Astrocyte of the hippocampus (primary cell): ENCODE measurements around the gene JARID2.

Experiments used
- DNase-seq: peaks from one replicate; pipeline ENCODE4 v3.0.0; 2011; ENCODE audit warnings: low read depth, low spot score

The JARID2 gene

GRCh38 chr6:15355683-15356099 is 109.8 kb downstream of the JARID2 start:
- DNase-seq: peak; percentile 16

- no peak for DNase-seq
These were observed 110.3 kb downstream of the JARID2 start for GRCh38 chr6:15356179-15356578.

DNA sequence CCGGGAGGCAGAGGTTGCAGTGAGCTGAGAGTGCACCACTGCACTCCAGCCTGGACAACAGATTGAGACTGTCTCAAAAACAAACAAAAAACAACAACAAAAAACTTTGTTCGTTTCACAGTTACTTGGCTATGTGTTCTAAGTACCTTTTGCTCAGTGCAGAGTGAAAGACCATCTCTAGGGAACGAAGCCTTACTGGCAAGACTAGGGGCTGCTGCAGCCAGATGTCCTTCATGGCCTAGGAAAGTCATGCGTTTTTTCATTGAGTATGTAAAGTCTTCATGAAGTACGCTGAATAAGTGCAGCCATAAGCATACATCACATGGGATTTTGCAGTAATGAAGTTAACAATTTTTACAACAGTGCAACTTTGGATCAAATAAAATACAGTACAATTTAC is 111.1 kb downstream of the JARID2 start:
- no peak for DNase-seq

- DNase-seq: no peak
These were observed 111.9 kb downstream of the JARID2 start for GRCh38 chr6:15357782-15358181.

GRCh38 chr6:15358579-15359327 is 112.9 kb downstream of the JARID2 start:
- DNase-seq: peak; percentile 53

GRCh38 chr6:15359335-15359862 is 113.5 kb downstream of the JARID2 start:
- DNase-seq: no peak

GRCh38 chr6:15360300-15360699 is 114.4 kb downstream of the JARID2 start:
- DNase-seq: no peak

DNA sequence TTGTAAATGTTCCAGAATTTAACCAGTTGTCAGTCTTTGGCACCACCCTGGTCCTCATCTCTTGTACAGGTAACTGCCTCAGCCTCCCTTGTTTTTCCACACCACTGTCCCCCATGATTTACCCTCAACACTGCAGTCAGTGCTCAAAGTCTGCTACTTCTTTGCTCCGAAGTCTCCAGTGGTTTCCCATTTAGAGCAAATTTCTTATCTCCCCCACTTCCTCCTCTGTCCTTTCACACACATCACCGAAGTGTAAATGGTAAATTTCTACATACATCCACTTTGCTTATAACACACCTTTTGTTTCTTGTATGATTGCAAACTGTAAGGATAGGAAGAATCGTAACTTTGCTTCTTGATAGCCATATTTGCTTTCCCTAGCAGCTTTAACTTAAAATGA is 115.3 kb downstream of the JARID2 start:
- DNase-seq: no peak

DNA sequence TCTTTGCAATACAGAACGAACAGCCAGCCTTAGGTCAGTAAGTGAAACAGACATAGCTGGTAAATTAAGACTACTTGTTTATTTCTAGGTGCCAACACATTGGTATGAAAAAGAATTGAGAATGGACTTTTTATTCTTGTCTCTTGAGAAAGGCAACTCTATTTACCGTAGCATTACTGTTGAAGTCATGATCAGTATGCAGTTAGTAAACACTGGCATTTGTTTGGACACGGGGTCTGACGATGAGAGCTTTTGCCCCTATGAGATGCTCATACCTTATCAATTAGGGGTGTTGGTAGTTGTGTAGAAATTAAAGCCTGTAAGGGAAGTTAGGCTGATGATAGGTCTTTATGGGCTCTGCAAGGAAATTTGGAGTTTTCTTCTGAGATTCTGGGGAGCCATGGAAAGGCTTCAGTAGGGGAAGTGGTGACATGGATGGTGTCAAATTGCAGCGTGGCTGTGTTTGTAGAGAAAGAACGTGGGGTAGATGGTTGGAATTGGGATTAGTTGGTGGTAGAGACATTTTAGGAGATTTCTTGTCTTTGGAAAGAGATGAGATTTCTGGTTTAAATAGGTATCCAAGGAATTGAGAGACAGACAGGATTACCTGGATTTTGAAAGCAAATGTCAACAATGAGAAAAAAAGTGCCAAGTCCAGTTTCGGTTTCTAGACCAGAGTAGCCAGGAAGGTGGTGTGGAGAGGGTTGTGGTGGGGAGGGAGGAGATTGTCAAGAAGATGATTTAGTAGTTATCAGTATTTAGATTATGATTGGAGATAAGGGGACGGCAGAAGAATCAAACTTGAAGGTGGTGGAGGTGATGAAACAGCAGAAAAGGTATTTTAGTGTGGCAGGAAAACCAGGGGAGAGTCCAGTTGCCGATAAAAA is 116.6 kb downstream of the JARID2 start:
- DNase-seq: no peak

GRCh38 chr6:15363164-15363522 is 117.3 kb downstream of the JARID2 start:
- DNase-seq: no peak

DNA sequence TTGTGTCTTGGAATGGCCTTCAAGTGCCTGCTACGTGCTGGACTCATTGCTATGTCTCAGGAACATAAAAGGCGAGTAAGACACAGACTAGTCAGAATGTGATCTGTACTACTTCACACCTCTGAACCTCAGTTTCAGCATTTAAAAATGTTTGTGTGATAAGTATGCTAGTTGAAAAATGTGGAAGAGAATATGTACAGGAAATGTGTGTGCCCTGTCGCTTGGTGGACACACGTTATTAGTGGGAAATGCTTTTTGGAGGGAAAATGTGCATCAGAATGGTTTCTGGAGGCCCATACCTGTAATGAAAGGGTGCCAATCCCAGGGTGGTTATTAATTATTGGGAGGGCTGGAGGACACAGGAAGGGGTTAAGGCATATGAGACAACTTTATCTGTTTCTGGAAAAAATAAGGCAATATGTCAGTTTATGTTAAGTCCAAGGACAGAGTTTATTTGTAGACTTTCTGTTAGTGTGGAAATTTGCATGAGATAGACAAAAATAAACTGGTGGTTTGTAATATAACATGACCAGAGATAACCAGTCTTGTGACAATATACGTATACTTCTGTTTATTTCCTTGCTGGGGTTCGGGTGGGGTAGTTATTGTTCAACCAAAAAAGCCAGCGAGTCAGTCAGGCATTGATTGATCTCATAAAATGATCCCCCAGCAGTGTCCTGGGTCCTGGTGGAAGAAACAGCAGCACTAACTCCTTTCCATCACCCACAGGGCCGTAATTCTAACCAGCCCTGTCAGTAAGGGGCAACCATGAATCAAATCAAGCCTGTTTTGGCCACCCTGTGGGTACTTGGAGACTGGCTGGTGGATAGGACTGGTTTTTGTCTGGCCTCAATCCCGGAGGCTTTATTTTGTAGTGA is 117.9 kb downstream of the JARID2 start:
- peak; percentile 10 for DNase-seq

DNA sequence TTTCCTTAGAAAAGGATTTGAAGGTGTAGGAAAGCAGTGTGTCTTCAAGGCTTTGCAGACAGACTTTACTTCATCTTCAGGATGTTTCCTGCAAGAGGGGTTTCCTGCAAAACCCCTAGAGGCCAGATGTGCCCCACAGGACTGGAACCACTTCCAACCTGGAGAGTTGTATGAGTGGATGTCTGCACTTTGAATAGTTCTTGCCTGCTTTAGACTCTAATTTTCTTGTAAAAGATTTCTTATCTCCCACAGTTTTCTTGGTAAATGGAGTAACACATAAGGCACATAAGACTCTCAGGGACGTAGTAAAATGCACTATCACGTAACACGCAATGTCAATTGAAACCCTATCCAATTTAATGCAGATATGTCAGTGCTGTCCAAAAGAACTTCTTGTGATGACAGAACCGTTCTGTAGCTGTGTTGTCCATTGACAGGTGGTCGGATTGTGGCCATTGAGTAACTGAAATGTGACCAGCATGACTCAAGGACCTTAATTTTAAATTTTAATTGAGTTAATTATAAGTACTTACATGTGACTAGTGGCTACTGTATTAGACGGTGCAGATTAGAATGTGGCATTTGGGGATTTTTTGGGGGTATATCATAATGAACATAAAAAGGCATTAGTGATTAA is 118.7 kb downstream of the JARID2 start:
- DNase-seq: no peak

GRCh38 chr6:15365273-15365687 is 119.4 kb downstream of the JARID2 start:
- peak; percentile 93 for DNase-seq

DNA sequence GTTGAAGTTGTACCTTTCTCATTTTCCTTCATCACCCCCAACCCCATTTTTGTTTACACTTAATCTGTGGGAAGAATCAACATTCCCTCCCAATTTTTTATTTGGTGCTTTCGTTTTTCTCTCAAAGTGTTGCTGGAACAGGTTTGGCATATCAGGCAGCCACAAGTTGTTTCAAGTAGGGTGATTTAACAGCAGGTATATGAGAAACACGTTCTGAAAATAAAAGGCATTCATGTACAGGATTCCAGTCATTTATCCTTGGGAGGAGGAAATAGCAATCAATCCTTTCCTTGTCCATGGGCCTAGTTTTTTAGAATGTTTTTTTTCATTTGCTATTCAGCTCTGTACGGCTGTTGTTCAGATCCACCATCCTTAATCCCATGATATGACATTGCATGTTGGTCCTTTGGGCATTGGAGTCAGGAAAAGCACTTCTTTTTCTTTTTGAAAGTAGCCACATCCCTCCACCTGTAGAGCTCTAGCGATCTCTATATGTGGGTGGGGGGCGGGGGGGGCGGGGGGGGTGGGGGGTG is 120.2 kb downstream of the JARID2 start:
- DNase-seq: peak; percentile 31

DNA sequence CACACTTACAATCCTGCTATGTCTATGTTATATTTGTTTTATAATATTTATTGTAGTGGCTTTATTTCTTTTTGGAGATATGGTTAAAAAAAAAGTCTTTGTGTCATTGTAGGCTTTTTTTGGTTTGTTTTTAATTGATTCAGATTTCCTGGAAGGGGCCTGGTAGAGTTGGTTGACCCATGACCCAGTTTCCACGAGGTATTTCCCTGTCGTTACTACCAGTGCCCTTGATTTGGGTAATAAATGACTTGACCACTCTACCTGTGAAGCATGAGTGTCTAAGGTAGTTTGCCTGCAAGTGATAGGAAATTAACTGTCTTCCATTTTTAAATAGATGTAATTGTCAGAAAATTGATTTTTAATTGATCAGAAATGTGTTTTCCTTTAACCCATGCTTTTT is 121.0 kb downstream of the JARID2 start:
- DNase-seq: no peak

DNA sequence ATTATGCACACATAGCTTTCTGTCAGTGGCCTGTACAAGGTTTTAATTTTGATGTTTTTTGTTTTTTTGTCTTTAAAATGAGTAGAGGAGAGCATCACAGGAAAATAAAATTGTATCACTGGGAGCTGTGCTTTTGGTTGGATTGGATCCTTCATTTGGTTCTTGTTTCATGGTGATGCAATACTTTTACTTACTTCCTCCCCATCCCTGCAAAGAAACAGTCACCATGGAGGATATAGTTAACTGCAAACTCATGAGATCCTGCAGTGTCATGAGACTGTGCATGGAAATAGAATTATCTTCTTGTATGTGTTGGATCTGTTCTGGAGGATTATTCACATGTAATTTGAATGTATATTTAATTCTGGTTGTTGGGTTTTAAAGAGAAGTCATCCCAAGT is 122.3 kb downstream of the JARID2 start:
- no peak for DNase-seq

- DNase-seq: no peak
These were observed 123.0 kb downstream of the JARID2 start for GRCh38 chr6:15368873-15369272.

DNA sequence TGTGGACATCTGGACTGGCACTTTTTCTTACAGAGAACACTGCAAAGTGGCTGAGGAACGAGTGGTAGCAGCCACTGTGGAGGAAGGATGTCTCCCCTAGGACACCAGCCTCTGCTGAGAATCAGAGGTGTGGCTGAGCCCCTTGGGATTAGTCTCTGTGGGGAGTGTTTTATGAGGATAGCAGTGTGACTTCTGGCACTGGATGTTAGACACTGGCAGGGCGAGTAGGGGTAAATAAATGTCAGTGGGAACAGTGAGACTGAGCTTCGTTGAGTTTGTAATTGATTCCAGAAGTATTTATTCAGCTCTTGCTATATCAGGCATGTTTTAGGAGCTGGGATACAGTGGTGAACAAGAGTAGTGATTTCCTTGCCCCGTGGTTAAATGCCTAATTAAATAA is 124.0 kb downstream of the JARID2 start:
- DNase-seq: no peak

DNA sequence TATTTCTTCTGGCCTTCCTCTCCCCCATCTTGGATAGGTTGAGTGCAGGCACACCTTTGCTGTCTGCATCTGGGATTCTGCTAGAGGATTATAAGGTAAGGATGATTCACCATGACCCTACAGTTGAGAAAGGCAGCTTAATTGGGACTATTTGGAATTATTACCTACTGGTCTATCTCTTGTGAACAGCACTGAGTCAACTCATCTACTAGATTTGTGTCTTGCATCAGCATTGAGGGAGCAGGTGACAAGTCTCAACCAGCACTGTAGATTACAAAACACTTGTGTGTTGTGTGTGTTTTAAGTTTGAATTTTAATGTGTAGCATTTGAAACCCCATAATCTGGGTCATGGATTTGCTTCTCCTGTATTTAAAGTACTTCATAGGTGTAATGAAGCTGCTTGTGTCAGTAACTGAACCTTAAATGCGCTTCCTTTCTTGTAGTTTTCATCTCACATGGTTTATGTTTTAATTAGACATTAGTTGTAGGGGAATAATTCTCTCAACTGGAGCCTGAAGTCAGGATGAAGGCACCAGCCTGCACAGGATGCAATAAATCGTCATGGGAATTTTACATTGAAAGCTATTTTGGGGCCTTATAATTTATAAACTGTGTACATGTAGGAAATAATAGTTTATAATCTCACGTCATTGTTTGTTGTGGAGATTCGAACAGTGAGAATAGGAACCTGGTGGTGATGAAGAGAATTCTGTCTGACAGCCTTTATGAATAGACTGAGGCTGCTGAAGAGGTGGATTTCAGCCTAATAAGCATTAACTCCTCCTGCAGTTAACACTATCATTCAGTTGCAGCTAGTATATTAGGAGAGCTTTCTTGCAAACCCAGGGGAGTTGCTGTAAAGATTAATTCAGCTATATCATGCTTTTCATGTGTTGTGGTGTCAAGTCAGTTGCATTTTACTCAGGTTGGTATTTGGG is 125.1 kb downstream of the JARID2 start:
- DNase-seq: no peak

DNA sequence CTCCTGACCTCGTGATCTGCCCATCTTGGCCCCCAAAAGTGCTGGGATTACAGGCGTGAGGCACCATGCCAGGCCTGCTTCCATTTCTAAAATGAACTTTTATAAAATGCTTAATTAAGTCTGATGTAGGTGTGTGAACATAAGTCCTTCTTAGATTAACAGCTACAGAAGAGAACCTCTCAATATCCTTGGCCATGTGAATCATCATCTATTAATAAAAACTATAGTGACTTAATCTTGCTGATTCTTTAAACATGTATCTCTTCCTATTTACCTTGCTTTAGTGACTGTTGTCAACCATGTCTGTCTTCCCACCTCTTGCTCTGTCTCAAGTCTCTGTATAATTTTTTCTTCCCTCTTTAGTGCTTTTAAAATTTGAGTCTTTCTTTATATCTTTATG is 127.1 kb downstream of the JARID2 start:
- no peak for DNase-seq
